K562 (cell line): Measurements from ENCODE around the gene VKORC1.

ENCODE experiments used
- KLF13 ChIP-seq: fragments of 450-650 bp; IDR thresholded peaks from 2 replicates; pipeline ENCODE4 v1.6.1; 2016; ENCODE audit warnings: missing genetic modification characterization, low read depth, mild to moderate bottlenecking, missing compliant biosample characterization, moderate library complexity, borderline replicate concordance
- NFE2L1 ChIP-seq: fragments of 450-650 bp; IDR thresholded peaks from 2 replicates; pipeline ENCODE4 v1.6.1; 2016; ENCODE audit warnings: missing genetic modification characterization, low read depth, mild to moderate bottlenecking, missing compliant biosample characterization, moderate library complexity, borderline replicate concordance
- TF ChIP-seq, protein P1 (sequence below), 2 experiments: fragments of 450-650 bp in 1 of 2; sonication (generic) in 1 of 2; formaldehyde crosslinking in 1 of 2; IDR thresholded peaks in 1 of 2; conservative IDR thresholded peaks in 1 of 2; 2 replicates each; pipeline versions ENCODE4 v1.6.1 to v1.8.1; 2016 to 2023; ENCODE audit warnings: mild to moderate bottlenecking in 2 of 2, moderate library complexity in 2 of 2, inconsistent platforms in 1 of 2, missing genetic modification reagents in 1 of 2

DNA sequence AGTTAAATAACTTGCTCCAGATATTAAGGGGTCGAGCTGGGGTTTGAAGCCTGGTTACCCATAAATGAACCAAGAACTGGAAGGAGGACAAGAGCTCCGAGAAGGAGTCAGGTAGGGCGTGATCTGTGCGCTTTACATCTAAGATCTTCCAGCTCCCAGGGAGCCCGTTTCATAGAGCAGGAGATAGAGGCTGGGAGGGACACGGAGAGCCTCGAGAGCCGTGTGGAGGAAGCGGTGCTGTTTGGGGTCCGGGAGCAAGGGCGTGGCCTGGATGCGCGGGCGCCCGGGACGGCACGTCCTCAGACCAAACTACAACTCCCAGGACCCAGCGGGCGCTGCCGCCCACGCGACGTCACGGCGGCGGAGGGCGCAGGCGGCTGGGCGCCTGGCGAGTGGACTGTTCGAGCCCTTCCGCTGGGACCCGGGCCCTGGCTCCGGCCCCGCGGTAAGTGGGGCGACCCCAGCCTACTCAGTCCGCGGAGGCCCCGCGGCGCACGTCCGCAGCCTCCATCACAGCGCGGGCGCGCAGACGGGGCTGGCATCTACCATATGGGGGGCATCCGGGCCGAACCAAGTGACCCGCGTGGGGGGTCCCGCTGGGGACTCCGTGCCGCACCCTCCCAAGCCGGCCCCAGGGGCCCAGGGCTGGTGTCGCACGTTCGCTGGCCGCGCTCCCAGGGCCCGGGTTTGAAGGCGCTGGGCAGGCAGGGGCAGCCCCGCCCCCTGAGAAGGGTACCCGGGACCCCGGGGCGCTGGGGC, 13.6 kb upstream of the VKORC1 start, which contains the start of gene BCKDK:
- TF ChIP-seq NFE2L1 (tag) (no peak), KLF13 (0 out of 2 replicates have a peak, but pooled peaks have one; percentile 34)
- TF ChIP-seq, protein P1, sequence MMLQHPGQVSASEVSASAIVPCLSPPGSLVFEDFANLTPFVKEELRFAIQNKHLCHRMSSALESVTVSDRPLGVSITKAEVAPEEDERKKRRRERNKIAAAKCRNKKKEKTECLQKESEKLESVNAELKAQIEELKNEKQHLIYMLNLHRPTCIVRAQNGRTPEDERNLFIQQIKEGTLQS (IDR thresholded peaks at IDR 0.05) = no peak
- TF ChIP-seq, protein P1 (CRISPR knock-in tag; conservative IDR thresholded peaks at IDR 0.05) = no peak
